Tibial artery (tissue), 4 donors: ENCODE measurements around the gene AFF3.

Experiments used
- DNase-seq, 2 donors: peaks; one replicate each; pipeline ENCODE4 v3.0.0-alpha.2; 2019
- H3K27ac ChIP-seq, 2 donors: fragments of 200-600 bp; sonication (generic) in 1 of 2; 1 replicate in 1 of 2; 2 replicates in 1 of 2; pipeline ENCODE4 v1.5.1; 2018 to 2019; ENCODE audit warnings: mild to moderate bottlenecking in 1 of 2
- H3K27me3 ChIP-seq, 2 donors: fragments of 200-600 bp; sonication (generic) in 1 of 2; one replicate each; pipeline versions ENCODE4 v1.5.1 to v1.6.0; 2016 to 2019
- H3K36me3 ChIP-seq, 3 donors: fragments of 200-600 bp; sonication (generic) in 2 of 3; one replicate each; pipeline ENCODE4 v1.5.1; 2016 to 2019; ENCODE audit warnings: mild to moderate bottlenecking in 2 of 3
- H3K4me1 ChIP-seq, 4 donors: fragments of 200-600 bp; sonication (generic) in 2 of 4; 1 replicate in 3 of 4; 2 replicates in 1 of 4; pipeline ENCODE4 v1.5.1; 2016 to 2019
- H3K4me3 ChIP-seq, 2 donors: fragments of 200-600 bp; sonication (generic) in 1 of 2; 1 replicate in 1 of 2; 2 replicates in 1 of 2; pipeline ENCODE4 v1.5.1; 2018 to 2019; ENCODE audit warnings: mild to moderate bottlenecking in 2 of 2
- H3K9me3 ChIP-seq, 3 donors: fragments of 200-600 bp; sonication (generic) in 1 of 3; one replicate each; pipeline ENCODE4 v1.5.1; 2016 to 2019
- intact Hi-C: fragments of 100-400 bp; cut with DNase I; formaldehyde crosslinking; loops from one replicate; pipeline ENCODE4 v1.15.0; 2023; ENCODE audit warnings: low total_unique reads
- TF ChIP-seq, protein P1 (sequence below), 2 experiments: fragments of 200-600 bp in 1 of 2; fragments of 450-650 bp in 1 of 2; IDR thresholded peaks; one replicate each; pipeline ENCODE4 v1.5.1; 2017 to 2019; ENCODE audit warnings: antibody characterized with exemption in 2 of 2, mild to moderate bottlenecking in 1 of 2, moderate library complexity in 1 of 2

AFF3 gene

DNA sequence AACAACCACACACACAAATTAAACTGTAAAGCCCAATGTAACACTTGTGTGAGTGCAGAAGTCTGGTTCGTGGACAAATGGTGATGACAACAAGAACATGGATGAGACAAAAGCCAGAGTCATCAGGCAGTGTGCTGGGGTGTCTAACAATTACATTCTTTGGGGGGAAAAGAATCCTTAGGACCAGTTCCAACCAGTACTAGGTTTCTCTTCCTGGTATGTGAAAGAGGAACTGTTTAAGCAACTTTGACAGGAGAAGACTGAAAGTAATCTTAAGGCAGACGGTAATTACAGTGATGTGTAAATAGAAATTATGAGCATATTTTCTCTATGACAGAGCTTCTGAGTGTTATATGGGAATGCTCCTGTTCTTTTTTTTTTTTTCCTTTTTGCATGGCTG lies 133.4 kb downstream of the AFF3 start:
- Histone ChIP-seq H3K36me3 (peaks cover 8 to 12% (median 11%) of the 10 kb centered on the region in 3 donors), H3K4me1 (peaks cover 0 to 23% (median 4%) of the 10 kb centered on the region in 4 donors), H3K27me3 (no peaks in the 10 kb centered on the region), H3K27ac (no peak overlapping the region), H3K4me3 (no peak overlapping the region), H3K9me3 (no peaks in the 10 kb centered on the region)
- intact Hi-C loops: no loop called here
- TF ChIP-seq, protein P1, sequence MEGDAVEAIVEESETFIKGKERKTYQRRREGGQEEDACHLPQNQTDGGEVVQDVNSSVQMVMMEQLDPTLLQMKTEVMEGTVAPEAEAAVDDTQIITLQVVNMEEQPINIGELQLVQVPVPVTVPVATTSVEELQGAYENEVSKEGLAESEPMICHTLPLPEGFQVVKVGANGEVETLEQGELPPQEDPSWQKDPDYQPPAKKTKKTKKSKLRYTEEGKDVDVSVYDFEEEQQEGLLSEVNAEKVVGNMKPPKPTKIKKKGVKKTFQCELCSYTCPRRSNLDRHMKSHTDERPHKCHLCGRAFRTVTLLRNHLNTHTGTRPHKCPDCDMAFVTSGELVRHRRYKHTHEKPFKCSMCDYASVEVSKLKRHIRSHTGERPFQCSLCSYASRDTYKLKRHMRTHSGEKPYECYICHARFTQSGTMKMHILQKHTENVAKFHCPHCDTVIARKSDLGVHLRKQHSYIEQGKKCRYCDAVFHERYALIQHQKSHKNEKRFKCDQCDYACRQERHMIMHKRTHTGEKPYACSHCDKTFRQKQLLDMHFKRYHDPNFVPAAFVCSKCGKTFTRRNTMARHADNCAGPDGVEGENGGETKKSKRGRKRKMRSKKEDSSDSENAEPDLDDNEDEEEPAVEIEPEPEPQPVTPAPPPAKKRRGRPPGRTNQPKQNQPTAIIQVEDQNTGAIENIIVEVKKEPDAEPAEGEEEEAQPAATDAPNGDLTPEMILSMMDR (IDR thresholded peaks at IDR 0.05): no peak
- no peak for DNase-seq

DNA sequence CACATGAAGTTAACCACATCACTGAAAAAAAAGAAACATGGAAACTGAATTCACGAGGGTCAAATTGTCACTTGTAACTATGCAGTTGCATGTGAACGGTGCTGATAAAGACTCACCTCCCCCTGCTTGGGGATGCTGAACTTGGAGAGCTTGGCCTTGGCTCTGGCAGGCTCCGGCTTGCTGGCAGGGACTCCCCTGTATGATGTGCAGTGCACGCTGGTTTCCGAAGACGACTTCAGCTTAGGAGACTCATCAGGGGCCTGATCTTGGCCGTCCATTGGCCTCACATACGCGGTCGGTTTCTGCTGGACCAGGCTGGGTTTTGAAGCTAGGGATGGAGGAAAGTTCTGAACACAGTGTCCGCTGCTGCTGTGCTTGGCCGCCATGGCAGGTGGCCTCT lies 135.9 kb downstream of the AFF3 start:
- no peaks in the 10 kb centered on the region for H3K9me3 ChIP-seq
- no peak overlapping the region for H3K4me3 ChIP-seq
- intact Hi-C loops: no loop called here
- H3K36me3 ChIP-seq: peaks cover 8 to 12% (median 11%) of the 10 kb centered on the region in 3 donors
- H3K27me3 ChIP-seq: no peaks in the 10 kb centered on the region
- no peak overlapping the region for H3K27ac ChIP-seq
- TF ChIP-seq, protein P1 (IDR thresholded peaks at IDR 0.05): no peak
- peaks cover 0 to 8% (median 0%) of the 10 kb centered on the region in 4 donors for H3K4me1 ChIP-seq
- DNase-seq: no peak

DNA sequence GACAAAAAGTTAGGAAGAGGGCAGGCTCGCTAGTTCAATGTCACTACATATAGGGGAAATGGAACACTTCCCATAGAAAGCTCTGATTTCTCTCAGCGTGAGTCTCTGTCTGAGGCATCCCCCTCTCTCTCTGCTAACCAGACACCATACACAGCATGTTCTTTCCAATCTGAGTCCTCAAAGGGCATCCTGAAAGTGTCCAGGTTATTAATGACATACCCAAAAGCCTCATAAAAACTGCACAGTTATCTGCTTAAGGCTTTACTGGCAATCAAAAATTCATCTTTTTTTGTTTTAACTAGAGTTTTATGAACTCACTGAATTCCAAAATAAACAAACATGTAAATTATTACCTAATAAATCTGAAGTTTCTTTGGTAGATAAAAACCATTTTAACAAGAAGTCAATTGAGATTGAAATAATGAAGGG lies 137.4 kb downstream of the AFF3 start:
- no peak overlapping the region for H3K4me3 ChIP-seq
- DNase-seq: no peak
- no peaks in the 10 kb centered on the region for H3K9me3 ChIP-seq
- intact Hi-C loops: no loop called here
- no peak overlapping the region for H3K27ac ChIP-seq
- no peaks in the 10 kb centered on the region for H3K4me1 ChIP-seq
- peaks cover 8 to 12% (median 11%) of the 10 kb centered on the region in 3 donors for H3K36me3 ChIP-seq
- TF ChIP-seq, protein P1 (IDR thresholded peaks at IDR 0.05): no peak
- H3K27me3 ChIP-seq: no peaks in the 10 kb centered on the region

DNA sequence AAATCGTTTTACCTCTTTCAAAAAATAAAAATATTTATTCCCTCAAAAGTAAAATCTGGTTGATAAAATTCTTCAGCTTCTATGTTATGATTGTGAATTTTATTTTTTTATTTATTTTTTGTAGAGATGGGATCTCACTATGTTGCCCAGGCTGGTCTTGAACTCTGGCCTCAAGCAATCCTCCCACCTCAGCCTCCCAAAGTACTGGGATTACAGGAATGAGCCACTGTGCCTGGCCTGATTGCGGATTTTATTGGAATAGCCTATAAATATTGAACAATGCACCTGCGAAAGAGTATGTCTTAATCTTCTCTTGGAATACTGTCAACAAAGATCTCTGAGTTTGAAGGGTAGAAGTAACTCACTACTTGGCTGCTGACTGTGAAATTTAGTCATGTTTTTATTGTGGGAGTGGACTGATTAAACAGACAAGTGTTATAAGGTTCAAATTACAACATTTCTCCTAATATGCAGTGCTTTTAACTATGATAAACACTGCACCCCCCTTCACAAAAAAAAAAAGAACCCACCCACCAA lies 138.0 kb downstream of the AFF3 start:
- Histone ChIP-seq H3K9me3 (no peaks in the 10 kb centered on the region), H3K27me3 (no peaks in the 10 kb centered on the region), H3K4me3 (no peak overlapping the region), H3K36me3 (peaks cover 8 to 12% (median 11%) of the 10 kb centered on the region in 3 donors), H3K27ac (no peak overlapping the region), H3K4me1 (no peaks in the 10 kb centered on the region)
- TF ChIP-seq, protein P1 (IDR thresholded peaks at IDR 0.05): no peak
- no peak for DNase-seq
- intact Hi-C loops: no loop called here

DNA sequence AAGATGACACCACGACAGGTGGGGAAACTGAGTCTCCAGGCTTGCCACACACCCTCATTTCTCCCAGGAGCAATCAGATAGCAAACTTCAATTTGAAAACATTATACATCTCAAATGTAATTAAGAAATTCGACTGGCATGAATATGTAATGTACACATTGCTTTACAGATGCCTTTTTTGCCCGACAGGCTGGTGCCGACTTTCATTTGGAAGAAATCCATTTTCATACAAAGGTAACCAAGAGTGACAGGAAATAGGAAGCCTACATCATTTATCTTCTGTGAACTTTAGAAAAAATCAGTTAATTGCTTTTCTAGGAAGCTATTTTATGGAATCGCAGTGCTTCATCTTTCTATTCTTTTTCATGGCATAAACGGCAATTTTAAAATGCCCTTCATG lies 140.3 kb downstream of the AFF3 start:
- H3K27me3 ChIP-seq: no peaks in the 10 kb centered on the region
- no peaks in the 10 kb centered on the region for H3K9me3 ChIP-seq
- H3K27ac ChIP-seq: no peak overlapping the region
- H3K36me3 ChIP-seq: peaks cover 7 to 11% (median 9%) of the 10 kb centered on the region in 3 donors
- no peaks in the 10 kb centered on the region for H3K4me1 ChIP-seq
- DNase-seq: no peak
- H3K4me3 ChIP-seq: no peak overlapping the region
- TF ChIP-seq, protein P1 (IDR thresholded peaks at IDR 0.05): no peak
- intact Hi-C loops: no loop called here
